ENCODE data around the gene SNRPN.
"Not testable (repeated sequence)": the region's sequence is repeated elsewhere in the genome, so short reads cannot be mapped to it uniquely, and the experiment has no call there.

SNRPN gene

GRCh38 chr15:24971772-24972171, 17.0 kb downstream of the SNRPN start:
- DNase-seq, result no peak

GRCh38 chr15:24972707-24973106, 17.9 kb downstream of the SNRPN start:
- DNase-seq, result not testable (repeated sequence)

DNA sequence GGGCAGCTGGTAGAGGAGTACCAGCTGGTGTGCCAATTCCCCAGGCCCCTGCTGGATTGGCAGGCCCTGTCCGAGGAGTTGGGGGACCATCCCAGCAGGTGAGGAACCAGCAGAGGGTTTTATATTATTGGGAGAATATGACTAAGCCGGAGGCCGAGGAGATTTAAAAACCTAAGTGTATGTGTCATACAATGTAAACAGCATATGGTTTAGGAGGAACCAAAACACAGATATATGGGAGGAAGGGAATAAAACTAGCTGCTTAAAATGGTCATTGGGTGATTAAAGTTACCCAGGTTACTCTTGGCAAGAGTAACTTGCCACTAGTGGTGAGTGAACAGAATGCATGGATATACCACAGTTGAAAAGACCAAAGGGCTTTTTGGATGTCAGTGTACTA, 22.1 kb downstream of the SNRPN start:
- no peak for DNase-seq

GRCh38 chr15:24977686-24978085, 22.9 kb downstream of the SNRPN start:
- no peak for DNase-seq

DNA sequence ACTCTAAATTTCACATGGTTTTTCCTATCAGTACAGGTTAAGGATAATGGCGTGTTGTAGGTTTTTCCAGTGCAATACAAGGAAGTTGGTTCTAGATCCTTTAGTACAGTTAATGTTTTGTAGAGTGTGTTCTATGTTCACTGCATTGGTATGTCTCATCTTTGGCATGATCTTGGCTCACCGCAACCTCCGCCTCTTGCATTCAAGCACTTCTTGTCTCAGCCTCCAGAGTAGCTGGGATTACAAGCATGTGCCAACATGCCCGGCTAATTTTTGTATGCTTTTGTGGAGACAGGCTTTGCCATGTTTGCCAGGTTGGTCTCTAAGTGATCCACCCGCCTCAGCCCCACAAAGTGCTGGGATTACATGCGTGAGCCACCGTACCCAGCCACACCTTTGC, 30.4 kb downstream of the SNRPN start:
- DNase-seq, result no peak

GRCh38 chr15:24986653-24987052, 31.9 kb downstream of the SNRPN start:
- DNase-seq, result no peak

GRCh38 chr15:25019434-25019833, 64.6 kb downstream of the SNRPN start:
- DNase-seq, result no peak

GRCh38 chr15:25022233-25022632, 67.4 kb downstream of the SNRPN start:
- no peak for DNase-seq

All from activated CD8-positive, alpha-beta memory T cell treated with anti-CD3 and anti-CD28 coated beads, Interleukin-2, amount 50 U/mL, for 4 hours (primary cell).